Trophoblast cell (in vitro differentiated cells and primary cell): Measurements from ENCODE around the gene STX16.

Experiments
- DNase-seq, 2 donors: peaks; one replicate each; pipeline ENCODE4 v3.0.0-alpha.2; 2016
- H2AFZ ChIP-seq: 2 replicates; pipeline ENCODE4 v1.6.1; 2013; ENCODE audit warnings: low read length, moderate library complexity, mild to moderate bottlenecking; ENCODE audit not compliant: insufficient read depth, poor library complexity
- H2AK5ac ChIP-seq: 2 replicates; pipeline ENCODE4 v1.6.1; 2013; ENCODE audit warnings: mild to moderate bottlenecking, low read length
- H2BK120ac ChIP-seq: 2 replicates; pipeline ENCODE4 v1.6.1; 2013; ENCODE audit warnings: low read length, mild to moderate bottlenecking, moderate library complexity; ENCODE audit not compliant: insufficient read depth, poor library complexity
- H2BK12ac ChIP-seq: 2 replicates; pipeline ENCODE4 v1.6.1; 2013; ENCODE audit warnings: mild to moderate bottlenecking, low read length, moderate library complexity
- H2BK5ac ChIP-seq: 2 replicates; pipeline ENCODE4 v1.6.1; 2013; ENCODE audit warnings: low read length, low read depth, moderate library complexity, mild to moderate bottlenecking; ENCODE audit not compliant: poor library complexity
- H3K14ac ChIP-seq: 2 replicates; pipeline ENCODE4 v1.6.1; 2013; ENCODE audit warnings: mild to moderate bottlenecking, low read length
- H3K18ac ChIP-seq: 2 replicates; pipeline ENCODE4 v1.6.1; 2013; ENCODE audit warnings: mild to moderate bottlenecking, low read length
- H3K23ac ChIP-seq: 2 replicates; pipeline ENCODE4 v1.6.1; 2013; ENCODE audit warnings: low read length
- H3K27ac ChIP-seq: 2 replicates; pipeline ENCODE4 v1.5.1; 2013; ENCODE audit warnings: low read depth, mild to moderate bottlenecking, inconsistent platforms, low read length, moderate library complexity
- H3K27me3 ChIP-seq: 2 replicates; pipeline ENCODE4 v1.6.1; 2013; ENCODE audit warnings: inconsistent platforms, mild to moderate bottlenecking, low read length, moderate library complexity; ENCODE audit not compliant: insufficient read depth
- H3K36me3 ChIP-seq, 2 experiments: 1 replicate in 1 of 2; 2 replicates in 1 of 2; pipeline ENCODE4 v1.6.1; 2013; ENCODE audit warnings: low read length in 2 of 2, mild to moderate bottlenecking in 2 of 2, moderate library complexity in 1 of 2; ENCODE audit not compliant: insufficient read depth in 2 of 2, control insufficient read depth in 1 of 2
- H3K4ac ChIP-seq: 2 replicates; pipeline ENCODE4 v1.6.1; 2013; ENCODE audit warnings: low read depth, mild to moderate bottlenecking, low read length, moderate library complexity
- H3K4me1 ChIP-seq, 2 experiments: 1 replicate in 1 of 2; 2 replicates in 1 of 2; pipeline ENCODE4 v1.6.1; 2013; ENCODE audit warnings: low read length in 2 of 2, mild to moderate bottlenecking in 2 of 2, moderate library complexity in 1 of 2; ENCODE audit not compliant: insufficient read depth in 2 of 2, control insufficient read depth in 1 of 2
- H3K4me2 ChIP-seq: 2 replicates; pipeline ENCODE4 v1.6.1; 2013; ENCODE audit warnings: inconsistent platforms, mild to moderate bottlenecking, low read length, moderate library complexity
- H3K4me3 ChIP-seq: 2 replicates; pipeline ENCODE4 v1.5.1; 2013; ENCODE audit warnings: mild to moderate bottlenecking, low read depth, low read length, inconsistent platforms
- H3K79me1 ChIP-seq: one replicate; pipeline ENCODE4 v1.6.1; 2013; ENCODE audit warnings: low read length
- H3K79me2 ChIP-seq: 2 replicates; pipeline ENCODE4 v1.6.1; 2013; ENCODE audit warnings: low read length, mild to moderate bottlenecking; ENCODE audit not compliant: control insufficient read depth, insufficient read depth, poor library complexity
- H3K9ac ChIP-seq: 2 replicates; pipeline ENCODE4 v1.6.1; 2013; ENCODE audit warnings: mild to moderate bottlenecking, low read length
- H3K9me3 ChIP-seq: 2 replicates; pipeline ENCODE4 v1.6.1; 2013; ENCODE audit warnings: low read depth, mild to moderate bottlenecking, control low read depth, inconsistent platforms, low read length; ENCODE audit not compliant: insufficient read depth
- H4K12ac ChIP-seq: 2 replicates; pipeline ENCODE4 v1.6.1; 2013; ENCODE audit warnings: low read depth, mild to moderate bottlenecking, low read length, moderate library complexity
- H4K8ac ChIP-seq: 2 replicates; pipeline ENCODE4 v1.6.1; 2013; ENCODE audit warnings: low read depth, mild to moderate bottlenecking, low read length, moderate library complexity
- H4K91ac ChIP-seq: one replicate; pipeline ENCODE4 v1.6.1; 2013; ENCODE audit warnings: low read depth, mild to moderate bottlenecking, low read length, moderate library complexity
- WGBS: extraction: QIAGEN DNeasy Blood & Tissue Kit; methylation state at CpG from one replicate; pipeline ENCODE4 v1.1.7; 2013; ENCODE audit warnings: missing lambda C conversion rate; ENCODE audit not compliant: insufficient read length, insufficient coverage; ENCODE audit errors: extremely low coverage; 5-methylcytosine and 5-hydroxymethylcytosine counted together

STX16 gene

DNA sequence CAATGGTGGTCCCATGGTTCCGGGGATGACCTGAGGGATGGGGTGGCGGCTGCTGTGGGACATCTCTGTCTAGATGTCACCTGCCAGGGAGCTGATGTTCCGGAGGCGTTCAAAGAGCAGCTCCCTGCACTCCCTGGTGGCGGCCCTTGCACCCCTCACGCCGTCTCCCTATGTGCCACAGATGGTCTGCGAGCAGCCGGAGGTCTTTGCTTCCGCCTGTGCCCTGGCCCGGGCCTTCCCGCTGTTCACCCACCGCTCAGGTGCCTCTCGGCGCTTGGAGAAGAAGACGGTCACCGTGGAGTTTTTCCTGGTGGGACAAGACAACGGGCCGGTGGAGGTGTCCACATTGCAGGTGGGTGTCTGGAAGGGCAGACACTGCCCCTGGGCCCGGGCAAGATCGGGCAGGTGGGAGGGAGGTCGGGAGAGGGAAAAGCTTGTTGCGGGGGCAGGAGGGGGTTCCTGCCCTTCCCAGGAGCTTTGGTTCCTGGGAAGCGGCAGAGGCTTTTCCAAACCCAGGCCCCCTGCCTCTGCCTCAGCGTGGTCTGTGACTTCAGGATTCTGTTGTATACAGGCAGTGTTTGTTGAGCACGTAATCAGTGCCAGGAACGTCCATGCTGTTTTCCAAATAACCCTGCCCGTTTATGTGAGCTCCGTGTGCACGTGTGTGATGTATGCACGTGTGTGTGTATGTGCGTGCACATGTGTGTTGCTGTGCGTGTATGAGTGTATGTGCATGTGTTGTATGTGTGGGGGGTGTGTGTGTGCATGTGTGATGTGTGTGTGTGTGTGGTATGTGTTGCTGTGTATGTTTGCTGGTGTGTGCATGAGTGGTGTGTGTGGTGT lies 43.4 kb downstream of the STX16 start:
- no peak overlapping the region for H2AK5ac ChIP-seq
- H3K27me3 ChIP-seq = no peaks in the 10 kb centered on the region
- H3K4me3 ChIP-seq = peak overlapping the region; percentile 51
- no peak overlapping the region for H4K8ac ChIP-seq
- peaks cover 9 to 12% of the 10 kb centered on the region in 2 experiments for H3K4me1 ChIP-seq
- no peak overlapping the region for H2AFZ ChIP-seq
- peaks cover 23 to 28% of the 10 kb centered on the region in 2 experiments for H3K36me3 ChIP-seq
- no peak overlapping the region for H2BK5ac ChIP-seq
- no peak overlapping the region for H2BK12ac ChIP-seq
- H3K23ac ChIP-seq = peak overlapping the region; percentile 55
- peaks cover 5% of the 10 kb centered on the region for H3K9me3 ChIP-seq
- no peak overlapping the region for H3K14ac ChIP-seq
- peaks cover 2% of the 10 kb centered on the region for H3K79me2 ChIP-seq
- H3K9ac ChIP-seq = no peak overlapping the region
- no peak for DNase-seq
- H3K4me2 ChIP-seq = no peak overlapping the region
- H3K27ac ChIP-seq = no peak overlapping the region
- peaks cover 9% of the 10 kb centered on the region for H3K79me1 ChIP-seq
- no peak overlapping the region for H4K12ac ChIP-seq
- no peak overlapping the region for H4K91ac ChIP-seq
- no peak overlapping the region for H3K18ac ChIP-seq
- no peak overlapping the region for H2BK120ac ChIP-seq
- H3K4ac ChIP-seq = no peak overlapping the region
- WGBS = no CpG with 5 or more reads among the region's 33 CpGs

DNA sequence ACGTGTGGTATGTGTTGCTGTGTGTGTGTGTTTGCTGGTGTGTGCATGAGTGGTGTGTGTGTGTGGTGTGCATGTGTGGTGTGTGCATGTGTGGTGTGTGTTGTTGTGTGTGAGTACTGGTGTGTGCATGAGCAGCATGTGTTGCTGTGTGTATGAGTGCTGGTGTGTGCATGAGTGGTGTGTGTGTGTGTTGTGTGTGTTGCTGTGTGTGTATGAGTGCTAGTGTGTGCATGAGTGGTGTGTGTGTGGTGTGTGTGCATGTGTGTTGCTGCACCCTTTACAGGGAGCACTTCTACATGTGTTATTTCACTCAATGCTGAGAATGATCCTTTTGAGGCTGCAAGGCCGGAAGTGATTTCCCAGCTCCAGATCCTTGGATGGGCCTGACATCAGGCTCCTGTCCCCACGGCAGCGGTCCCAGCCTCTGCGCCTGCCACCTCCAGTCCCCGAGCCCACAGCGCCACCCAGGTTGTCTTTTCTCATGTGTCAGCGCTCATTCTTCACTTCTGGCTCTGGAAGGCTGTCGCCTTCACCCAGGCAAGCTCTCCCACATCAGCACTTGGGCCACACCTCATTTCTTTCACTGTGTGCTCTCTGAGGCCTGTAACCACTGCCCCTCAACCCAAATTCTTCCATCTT lies 44.1 kb downstream of the STX16 start:
- H4K12ac ChIP-seq = no peak overlapping the region
- peaks cover 5% of the 10 kb centered on the region for H3K9me3 ChIP-seq
- no peaks in the 10 kb centered on the region for H3K27me3 ChIP-seq
- H3K4me2 ChIP-seq = no peak overlapping the region
- WGBS = no CpG with 5 or more reads among the region's 9 CpGs
- H3K4ac ChIP-seq = no peak overlapping the region
- H2BK120ac ChIP-seq = no peak overlapping the region
- H3K14ac ChIP-seq = no peak overlapping the region
- DNase-seq = no peak
- peak overlapping the region; percentile 55 for H3K23ac ChIP-seq
- no peak overlapping the region for H4K91ac ChIP-seq
- peaks cover 9% of the 10 kb centered on the region for H3K79me1 ChIP-seq
- H3K9ac ChIP-seq = no peak overlapping the region
- H2BK5ac ChIP-seq = no peak overlapping the region
- H2BK12ac ChIP-seq = no peak overlapping the region
- peak overlapping the region; percentile 51 for H3K4me3 ChIP-seq
- H2AFZ ChIP-seq = no peak overlapping the region
- H3K27ac ChIP-seq = no peak overlapping the region
- H3K36me3 ChIP-seq = peaks cover 23 to 32% of the 10 kb centered on the region in 2 experiments
- H3K4me1 ChIP-seq = peaks cover 9 to 12% of the 10 kb centered on the region in 2 experiments
- H4K8ac ChIP-seq = no peak overlapping the region
- H3K18ac ChIP-seq = no peak overlapping the region
- H3K79me2 ChIP-seq = peaks cover 2% of the 10 kb centered on the region
- no peak overlapping the region for H2AK5ac ChIP-seq

DNA sequence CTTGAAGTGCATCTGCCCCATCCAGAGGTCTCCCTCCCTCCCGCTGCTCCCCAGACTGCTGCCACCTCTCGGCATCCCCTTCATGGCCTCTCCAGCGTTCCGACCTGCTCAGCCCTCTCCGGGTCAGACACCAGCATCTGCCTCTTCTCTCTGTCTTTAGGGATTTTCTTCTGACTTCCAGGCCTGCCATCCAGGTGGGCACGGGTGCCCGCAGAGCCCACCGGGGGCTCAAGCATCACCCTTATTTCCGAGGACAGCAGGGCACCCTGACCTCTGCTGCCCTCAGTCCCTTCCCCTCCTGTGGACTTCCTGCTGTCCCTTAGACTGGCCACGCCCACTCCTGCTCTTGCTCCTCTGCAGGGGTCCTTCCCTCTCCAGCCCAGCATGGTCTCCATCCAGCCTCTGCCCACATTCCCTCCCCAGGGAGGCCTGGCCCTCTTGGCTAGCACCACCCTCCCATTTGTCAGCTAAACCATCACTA lies 44.9 kb downstream of the STX16 start:
- Histone ChIP-seq H3K79me1 (peaks cover 9% of the 10 kb centered on the region), H3K36me3 (peaks cover 25 to 36% of the 10 kb centered on the region in 2 experiments), H3K4me3 (no peak overlapping the region), H2AK5ac (no peak overlapping the region), H3K4me2 (no peak overlapping the region), H3K9ac (no peak overlapping the region), H4K12ac (no peak overlapping the region), H3K23ac (no peak overlapping the region), H3K27ac (no peak overlapping the region), H3K9me3 (peaks cover 5% of the 10 kb centered on the region), H3K18ac (no peak overlapping the region), H4K91ac (no peak overlapping the region), H4K8ac (no peak overlapping the region), H2BK120ac (no peak overlapping the region), H2BK12ac (no peak overlapping the region), H2AFZ (no peak overlapping the region), H3K79me2 (peaks cover 2% of the 10 kb centered on the region), H3K4me1 (peaks cover 9 to 12% of the 10 kb centered on the region in 2 experiments), H3K4ac (no peak overlapping the region), H2BK5ac (no peak overlapping the region), H3K14ac (no peak overlapping the region), H3K27me3 (no peaks in the 10 kb centered on the region)
- whole genome bisulfite sequencing = no CpG with 5 or more reads among the region's 10 CpGs
- DNase-seq = no peak

DNA sequence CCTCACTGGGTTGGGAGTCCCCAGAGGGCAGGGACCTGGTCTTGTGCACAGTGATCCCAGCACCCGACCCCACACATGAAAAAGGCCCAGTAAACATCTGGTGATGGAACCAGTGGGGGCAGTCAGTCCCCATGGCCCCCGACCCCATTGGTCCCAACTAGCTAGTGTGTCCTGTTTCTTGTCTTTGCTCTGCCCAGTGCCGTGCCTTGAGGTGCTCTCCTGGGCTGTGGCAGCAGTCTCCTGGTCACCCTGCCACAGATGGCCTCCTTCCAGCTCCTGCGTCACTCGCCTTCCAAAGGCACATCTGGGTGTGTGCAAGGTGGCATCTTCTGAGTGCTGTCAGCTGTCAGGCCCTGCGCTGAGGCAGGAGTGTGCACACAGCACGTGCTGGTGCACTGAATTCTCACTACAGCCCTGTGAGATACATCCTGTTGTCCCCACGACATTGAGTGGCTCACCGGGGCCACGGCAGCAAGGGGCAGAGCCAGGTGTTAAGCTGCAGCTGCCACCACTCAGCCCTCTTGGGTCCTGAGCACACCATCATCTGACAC lies 45.4 kb downstream of the STX16 start:
- Histone ChIP-seq H3K27me3 (no peaks in the 10 kb centered on the region), H3K18ac (no peak overlapping the region), H3K9ac (no peak overlapping the region), H2BK12ac (no peak overlapping the region), H2AK5ac (no peak overlapping the region), H3K23ac (no peak overlapping the region), H2BK120ac (no peak overlapping the region), H3K27ac (no peak overlapping the region), H2AFZ (no peak overlapping the region), H3K79me1 (peaks cover 9% of the 10 kb centered on the region), H3K79me2 (peaks cover 2% of the 10 kb centered on the region), H4K12ac (no peak overlapping the region), H3K9me3 (peaks cover 5% of the 10 kb centered on the region), H3K36me3 (peaks cover 26 to 38% of the 10 kb centered on the region in 2 experiments), H3K4me1 (peaks cover 9 to 12% of the 10 kb centered on the region in 2 experiments), H2BK5ac (no peak overlapping the region), H3K14ac (no peak overlapping the region), H3K4me3 (no peak overlapping the region), H3K4me2 (no peak overlapping the region), H4K8ac (no peak overlapping the region), H3K4ac (no peak overlapping the region), H4K91ac (no peak overlapping the region)
- no peak for DNase-seq
- WGBS = no CpG with 5 or more reads among the region's 10 CpGs
